Breast epithelium (tissue), 3 donors: ENCODE data around the gene DOP1A.

Experiments
- POLR2A ChIP-seq: fragments of 450-650 bp; IDR thresholded peaks from one replicate; pipeline ENCODE4 v1.6.1; 2016; ENCODE audit warnings: antibody characterized with exemption, mild to moderate bottlenecking, moderate library complexity
- POLR2AphosphoS5 ChIP-seq, 3 donors: sonication (generic); formaldehyde crosslinking; IDR thresholded peaks; one replicate each; pipeline ENCODE4 v1.6.1; 2017; ENCODE audit warnings: antibody characterized with exemption in 3 of 3
- TF ChIP-seq, protein P1 (sequence below), 3 donors: fragments of 450-650 bp; IDR thresholded peaks; one replicate each; pipeline ENCODE4 v1.5.1; 2016 to 2017; ENCODE audit warnings: antibody characterized with exemption in 3 of 3, mild to moderate bottlenecking in 3 of 3, moderate library complexity in 3 of 3

DNA sequence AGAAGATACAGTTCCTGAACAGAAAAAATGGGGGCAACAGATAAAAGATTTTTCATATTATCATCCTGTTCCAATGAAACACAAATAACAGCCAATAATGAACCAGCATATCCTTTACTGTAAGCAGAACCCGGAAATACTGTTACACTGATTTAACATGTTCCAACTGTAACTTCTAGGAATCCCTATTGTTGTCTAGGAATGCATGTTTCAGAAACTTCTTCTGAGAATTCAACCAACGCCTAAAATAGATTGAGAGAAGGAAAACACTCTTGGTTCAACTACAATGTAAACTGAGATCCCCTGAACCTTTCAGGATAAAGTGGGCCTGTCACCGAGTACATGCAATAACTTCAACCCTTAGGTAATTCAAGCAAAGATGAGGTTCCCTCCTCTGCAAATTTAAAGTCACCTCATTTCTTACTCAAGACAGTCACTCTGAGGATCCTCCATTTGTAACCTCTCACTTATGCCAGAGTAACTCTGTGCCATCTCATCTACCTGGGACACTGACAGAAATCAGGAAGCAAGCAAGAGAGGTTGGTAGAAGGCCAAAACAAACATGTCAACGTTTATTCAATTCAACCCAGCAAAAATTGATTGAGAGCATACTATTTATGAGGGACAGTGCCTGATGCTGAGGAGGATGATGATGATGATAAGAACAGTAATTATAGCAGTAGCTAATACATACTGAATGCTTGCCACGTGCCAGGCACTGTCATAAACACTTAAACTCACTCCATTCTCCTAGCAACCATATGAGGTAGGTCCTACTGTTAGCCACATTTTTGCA lies 15.9 kb upstream of the DOP1A start:
- TF ChIP-seq, protein P1, sequence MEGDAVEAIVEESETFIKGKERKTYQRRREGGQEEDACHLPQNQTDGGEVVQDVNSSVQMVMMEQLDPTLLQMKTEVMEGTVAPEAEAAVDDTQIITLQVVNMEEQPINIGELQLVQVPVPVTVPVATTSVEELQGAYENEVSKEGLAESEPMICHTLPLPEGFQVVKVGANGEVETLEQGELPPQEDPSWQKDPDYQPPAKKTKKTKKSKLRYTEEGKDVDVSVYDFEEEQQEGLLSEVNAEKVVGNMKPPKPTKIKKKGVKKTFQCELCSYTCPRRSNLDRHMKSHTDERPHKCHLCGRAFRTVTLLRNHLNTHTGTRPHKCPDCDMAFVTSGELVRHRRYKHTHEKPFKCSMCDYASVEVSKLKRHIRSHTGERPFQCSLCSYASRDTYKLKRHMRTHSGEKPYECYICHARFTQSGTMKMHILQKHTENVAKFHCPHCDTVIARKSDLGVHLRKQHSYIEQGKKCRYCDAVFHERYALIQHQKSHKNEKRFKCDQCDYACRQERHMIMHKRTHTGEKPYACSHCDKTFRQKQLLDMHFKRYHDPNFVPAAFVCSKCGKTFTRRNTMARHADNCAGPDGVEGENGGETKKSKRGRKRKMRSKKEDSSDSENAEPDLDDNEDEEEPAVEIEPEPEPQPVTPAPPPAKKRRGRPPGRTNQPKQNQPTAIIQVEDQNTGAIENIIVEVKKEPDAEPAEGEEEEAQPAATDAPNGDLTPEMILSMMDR (IDR thresholded peaks at IDR 0.05) = no peak
- TF ChIP-seq POLR2AphosphoS5 (IDR thresholded peaks at IDR 0.05) (no peak), POLR2A (no peak)
